GM12891 (cell line): Measurements from ENCODE around the gene SCN4A.

ENCODE experiments used
- POLR2A ChIP-seq: IDR thresholded peaks from 2 replicates; pipeline ENCODE4 v1.6.1; 2011; ENCODE audit warnings: low read depth, low read length, control low read depth
- POLR2AphosphoS5 ChIP-seq: IDR thresholded peaks from 2 replicates; pipeline ENCODE4 v1.6.1; 2011; ENCODE audit warnings: low read depth, low read length, control low read depth
- POU2F2 ChIP-seq: IDR thresholded peaks from 2 replicates; pipeline ENCODE4 v1.6.1; 2011; ENCODE audit warnings: low read depth, mild to moderate bottlenecking, control low read depth, low read length, moderate library complexity
- SPI1 ChIP-seq: IDR thresholded peaks from 2 replicates; pipeline ENCODE4 v1.6.1; 2011; ENCODE audit warnings: low read depth, low read length, control low read depth
- TAF1 ChIP-seq: IDR thresholded peaks from 2 replicates; pipeline ENCODE4 v1.6.1; 2011; ENCODE audit warnings: low read depth, low read length, control low read depth

- TF ChIP-seq POLR2A (no peak), POLR2AphosphoS5 (no peak), SPI1 (no peak), POU2F2 (no peak), TAF1 (no peak)
Measured at GRCh38 chr17:63985387-63986140, 12.8 kb upstream of the SCN4A start.
